ENCODE data around the gene HLA-DQA2. TPM values are rescaled to one million over a fixed set of nuclear protein-coding genes. Genes with fewer than 3 reads are reported as not detected.

HLA-DQA2 gene
- polyA plus RNA-seq, 1 donor from 2014 or later: not detected

DNA sequence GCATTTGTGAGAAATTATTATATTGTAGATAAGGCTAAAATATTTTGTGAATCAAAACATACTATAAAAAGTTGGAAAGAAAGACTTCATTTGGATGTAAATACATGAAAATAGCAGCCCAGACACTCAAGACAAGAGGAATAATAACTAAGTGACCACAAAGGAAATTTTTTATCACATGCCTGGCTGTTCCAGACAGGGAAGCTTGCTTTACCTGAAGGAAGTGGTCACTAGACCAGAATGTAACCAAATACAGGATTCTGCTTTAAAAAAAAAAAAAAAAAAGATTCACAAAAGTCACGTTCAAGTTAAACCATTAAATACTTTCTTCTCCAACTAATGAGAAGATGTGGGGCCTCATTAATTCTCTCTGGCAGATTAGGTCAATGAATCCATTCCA lies 31.5 kb downstream of the HLA-DQA2 start:
- TF ChIP-seq, protein P1, sequence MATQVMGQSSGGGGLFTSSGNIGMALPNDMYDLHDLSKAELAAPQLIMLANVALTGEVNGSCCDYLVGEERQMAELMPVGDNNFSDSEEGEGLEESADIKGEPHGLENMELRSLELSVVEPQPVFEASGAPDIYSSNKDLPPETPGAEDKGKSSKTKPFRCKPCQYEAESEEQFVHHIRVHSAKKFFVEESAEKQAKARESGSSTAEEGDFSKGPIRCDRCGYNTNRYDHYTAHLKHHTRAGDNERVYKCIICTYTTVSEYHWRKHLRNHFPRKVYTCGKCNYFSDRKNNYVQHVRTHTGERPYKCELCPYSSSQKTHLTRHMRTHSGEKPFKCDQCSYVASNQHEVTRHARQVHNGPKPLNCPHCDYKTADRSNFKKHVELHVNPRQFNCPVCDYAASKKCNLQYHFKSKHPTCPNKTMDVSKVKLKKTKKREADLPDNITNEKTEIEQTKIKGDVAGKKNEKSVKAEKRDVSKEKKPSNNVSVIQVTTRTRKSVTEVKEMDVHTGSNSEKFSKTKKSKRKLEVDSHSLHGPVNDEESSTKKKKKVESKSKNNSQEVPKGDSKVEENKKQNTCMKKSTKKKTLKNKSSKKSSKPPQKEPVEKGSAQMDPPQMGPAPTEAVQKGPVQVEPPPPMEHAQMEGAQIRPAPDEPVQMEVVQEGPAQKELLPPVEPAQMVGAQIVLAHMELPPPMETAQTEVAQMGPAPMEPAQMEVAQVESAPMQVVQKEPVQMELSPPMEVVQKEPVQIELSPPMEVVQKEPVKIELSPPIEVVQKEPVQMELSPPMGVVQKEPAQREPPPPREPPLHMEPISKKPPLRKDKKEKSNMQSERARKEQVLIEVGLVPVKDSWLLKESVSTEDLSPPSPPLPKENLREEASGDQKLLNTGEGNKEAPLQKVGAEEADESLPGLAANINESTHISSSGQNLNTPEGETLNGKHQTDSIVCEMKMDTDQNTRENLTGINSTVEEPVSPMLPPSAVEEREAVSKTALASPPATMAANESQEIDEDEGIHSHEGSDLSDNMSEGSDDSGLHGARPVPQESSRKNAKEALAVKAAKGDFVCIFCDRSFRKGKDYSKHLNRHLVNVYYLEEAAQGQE (IDR thresholded peaks at IDR 0.05; ENCODE audit: borderline replicate concordance): no peak
- TF ChIP-seq POLR2AphosphoS5 (IDR thresholded peaks at IDR 0.05) (no peak), TAF1 (IDR thresholded peaks at IDR 0.05; ENCODE audit: low read depth) (no peak), SMC3 (conservative IDR thresholded peaks at IDR 0.05; ENCODE audit: poor library complexity) (no peak), EZH2 (IDR thresholded peaks at IDR 0.05; ENCODE audit: borderline replicate concordance, insufficient read depth, low read length, poor library complexity, severe bottlenecking) (no peak), MXI1 (conservative IDR thresholded peaks at IDR 0.05; ENCODE audit: poor library complexity, severe bottlenecking) (no peak), CTCF (IDR thresholded peaks at IDR 0.05; ENCODE audit: poor library complexity, severe bottlenecking) (no peak), RAD21 (conservative IDR thresholded peaks at IDR 0.05) (no peak), EP300 (conservative IDR thresholded peaks at IDR 0.05; ENCODE audit: poor library complexity, severe bottlenecking) (no peak)
- H3K27ac ChIP-seq (ENCODE audit: low read length): no peak overlapping the region
- no peak overlapping the region for H3K9ac ChIP-seq (ENCODE audit: low read length)
- no peaks in the 10 kb centered on the region for H3K9me3 ChIP-seq (ENCODE audit: low read length)
- no peak overlapping the region for H3K4me3 ChIP-seq (ENCODE audit: low read length)
- H4K20me1 ChIP-seq (ENCODE audit: insufficient read depth): no peaks in the 10 kb centered on the region
- no peaks in the 10 kb centered on the region for H3K27me3 ChIP-seq (ENCODE audit: insufficient read depth, low read depth, low read length)
- no peaks in the 10 kb centered on the region for H3K36me3 ChIP-seq (ENCODE audit: insufficient read depth, low read length)
- H3K4me2 ChIP-seq (ENCODE audit: low read length): no peak overlapping the region
- no peak overlapping the region for H2AFZ ChIP-seq (ENCODE audit: low read depth, low read length)
- no peaks in the 10 kb centered on the region for H3F3A ChIP-seq (ENCODE audit: insufficient read depth, low read length, poor library complexity, severe bottlenecking)
- no peaks in the 10 kb centered on the region for H3K79me2 ChIP-seq (replicated peaks; ENCODE audit: insufficient read depth, low read length)
- H3K9me2 ChIP-seq (ENCODE audit: insufficient read depth, low read length): no peaks in the 10 kb centered on the region

DNA sequence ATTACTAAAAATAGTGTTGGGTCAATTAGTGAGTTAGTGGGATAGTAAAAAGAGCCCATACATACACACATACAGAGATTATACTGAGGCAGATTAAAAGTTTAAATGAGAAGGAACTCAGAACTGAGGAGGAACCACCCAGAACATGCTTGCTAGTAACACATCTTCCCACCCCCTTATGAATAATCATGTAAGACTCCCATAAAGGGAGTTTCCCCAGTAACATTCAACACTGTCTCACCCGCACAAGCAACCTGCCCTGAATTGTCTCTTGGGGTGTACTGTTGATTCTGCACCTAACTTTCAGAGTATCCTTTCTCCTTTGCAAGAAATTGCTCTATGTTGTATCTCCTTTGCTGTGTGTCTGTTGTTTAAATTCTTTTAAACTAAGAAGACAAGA lies 33.2 kb downstream of the HLA-DQA2 start:
- Histone ChIP-seq H3K4me2 (ENCODE audit: low read length) (no peak overlapping the region), H2AFZ (ENCODE audit: low read depth, low read length) (no peak overlapping the region), H3K9ac (ENCODE audit: low read length) (no peak overlapping the region), H4K20me1 (ENCODE audit: insufficient read depth) (no peaks in the 10 kb centered on the region), H3F3A (ENCODE audit: insufficient read depth, low read length, poor library complexity, severe bottlenecking) (no peaks in the 10 kb centered on the region), H3K4me3 (ENCODE audit: low read length) (no peak overlapping the region), H3K79me2 (replicated peaks; ENCODE audit: insufficient read depth, low read length) (no peaks in the 10 kb centered on the region), H3K9me2 (ENCODE audit: insufficient read depth, low read length) (no peaks in the 10 kb centered on the region), H3K9me3 (ENCODE audit: low read length) (no peaks in the 10 kb centered on the region), H3K36me3 (ENCODE audit: insufficient read depth, low read length) (no peaks in the 10 kb centered on the region), H3K27me3 (ENCODE audit: insufficient read depth, low read depth, low read length) (no peaks in the 10 kb centered on the region), H3K27ac (ENCODE audit: low read length) (no peak overlapping the region)
- no peak for TF ChIP-seq MXI1 (conservative IDR thresholded peaks at IDR 0.05; ENCODE audit: poor library complexity, severe bottlenecking)
- no peak for TF ChIP-seq SMC3 (conservative IDR thresholded peaks at IDR 0.05; ENCODE audit: poor library complexity)
- no peak for TF ChIP-seq RAD21 (conservative IDR thresholded peaks at IDR 0.05)
- TF ChIP-seq, protein P1 (IDR thresholded peaks at IDR 0.05; ENCODE audit: borderline replicate concordance): no peak
- no peak for TF ChIP-seq EP300 (conservative IDR thresholded peaks at IDR 0.05; ENCODE audit: poor library complexity, severe bottlenecking)
- TF ChIP-seq EZH2 (IDR thresholded peaks at IDR 0.05; ENCODE audit: borderline replicate concordance, insufficient read depth, low read length, poor library complexity, severe bottlenecking): no peak
- no peak for TF ChIP-seq TAF1 (IDR thresholded peaks at IDR 0.05; ENCODE audit: low read depth)
- TF ChIP-seq CTCF (IDR thresholded peaks at IDR 0.05; ENCODE audit: poor library complexity, severe bottlenecking): no peak
- no peak for TF ChIP-seq POLR2AphosphoS5 (IDR thresholded peaks at IDR 0.05)
